SK-N-SH (cell line): Measurements from ENCODE around the gene CFAP251. TPM values are rescaled to one million over a fixed set of nuclear protein-coding genes. Genes with fewer than 3 reads are reported as not detected.

ENCODE experiments used
- CTCF ChIA-PET: fragments of 300-600, 350-600 bp; formaldehyde crosslinking; extraction: SDS; loops from one replicate; lab custom pipeline; 2021; lab: Yijun Ruan, JAX
- POLR2A ChIA-PET: fragments of 350-600 bp; sonication (Branson Sonifier 250); formaldehyde crosslinking; extraction: SDS; loops from one replicate; lab custom pipeline; 2020; ENCODE audit warnings: antibody characterized with exemption, inconsistent platforms; lab: Yijun Ruan, JAX
- DNase-seq: peaks from one replicate; pipeline ENCODE4 v3.0.0; 2012
- H2AFZ ChIP-seq: fragments of 200-600 bp; sonication (generic); 2 replicates; pipeline ENCODE4 v1.8.1; 2016; ENCODE audit warnings: antibody characterized with exemption, mild to moderate bottlenecking, low read depth
- H3F3A ChIP-seq: fragments of 200-600 bp; sonication (generic); replicated peaks from 2 replicates; pipeline ENCODE3; 2016; ENCODE audit warnings: antibody characterized with exemption, mild to moderate bottlenecking; ENCODE audit not compliant: insufficient read depth
- H3K27ac ChIP-seq, 2 experiments: fragments of 200-500 bp in 1 of 2; fragments of 200-600 bp in 1 of 2; sonication (Bioruptor generic) in 1 of 2; sonication (generic), shearing (Covaris generic) in 1 of 2; 2 replicates each; pipeline versions ENCODE4 v1.5.1 to v1.6.1; 2014 to 2016; ENCODE audit warnings: low read depth in 2 of 2, inconsistent platforms in 1 of 2, low read length in 1 of 2, mild to moderate bottlenecking in 1 of 2, mixed read lengths in 1 of 2
- H3K27me3 ChIP-seq: fragments of 200-600 bp; sonication (generic), shearing (Covaris generic); 2 replicates; pipeline ENCODE4 v1.6.1; 2016; ENCODE audit warnings: mixed run types; ENCODE audit not compliant: insufficient read depth
- H3K36me3 ChIP-seq, 2 experiments: fragments of 200-500 bp in 1 of 2; fragments of 200-600 bp in 1 of 2; sonication (Bioruptor generic) in 1 of 2; sonication (generic) in 1 of 2; replicated peaks in 1 of 2; 2 replicates each; pipeline versions ENCODE3 to v1.5.1; 2014 to 2016; ENCODE audit warnings: low read length in 1 of 2, mild to moderate bottlenecking in 1 of 2; ENCODE audit not compliant: insufficient read depth in 2 of 2, control insufficient read depth in 1 of 2
- H3K4me1 ChIP-seq, 2 experiments: fragments of 200-500 bp in 1 of 2; fragments of 200-600 bp in 1 of 2; sonication (Bioruptor generic) in 1 of 2; sonication (generic), shearing (Covaris generic) in 1 of 2; 2 replicates each; pipeline versions ENCODE4 v1.5.1 to v1.6.1; 2014 to 2016; ENCODE audit warnings: low read depth in 1 of 2, low read length in 1 of 2, mixed run types in 1 of 2; ENCODE audit not compliant: insufficient read depth in 2 of 2, control insufficient read depth in 1 of 2
- H3K4me2 ChIP-seq: fragments of 200-600 bp; sonication (generic), shearing (Covaris generic); 2 replicates; pipeline ENCODE4 v1.6.1; 2017; ENCODE audit warnings: mixed run types
- H3K4me3 ChIP-seq, 2 experiments: fragments of 200-500 bp in 1 of 2; fragments of 200-600 bp in 1 of 2; sonication (Bioruptor generic) in 1 of 2; sonication (generic), shearing (Covaris generic) in 1 of 2; 2 replicates each; pipeline versions ENCODE4 v1.5.1 to v1.8.1; 2014 to 2016; ENCODE audit warnings: low read depth in 2 of 2, inconsistent platforms in 1 of 2, low read length in 1 of 2, mild to moderate bottlenecking in 1 of 2, mixed read lengths in 1 of 2, moderate library complexity in 1 of 2
- H3K79me2 ChIP-seq: fragments of 200-600 bp; sonication (generic); 2 replicates; pipeline ENCODE4 v1.8.1; 2017; ENCODE audit warnings: mild to moderate bottlenecking; ENCODE audit not compliant: insufficient read depth
- H3K9ac ChIP-seq: fragments of 200-600 bp; sonication (generic); 2 replicates; pipeline ENCODE4 v1.6.1; 2017; ENCODE audit warnings: mixed run types
- H3K9me2 ChIP-seq: fragments of 200-600 bp; sonication (generic); 2 replicates; pipeline ENCODE4 v1.6.1; 2017; ENCODE audit warnings: mixed run types
- H3K9me3 ChIP-seq: fragments of 200-600 bp; sonication (generic); 2 replicates; pipeline ENCODE4 v1.6.1; 2017; ENCODE audit warnings: mixed run types, mild to moderate bottlenecking, moderate library complexity
- H4K20me1 ChIP-seq: fragments of 200-600 bp; sonication (generic); 2 replicates; pipeline ENCODE4 v1.6.1; 2017; ENCODE audit warnings: mild to moderate bottlenecking, mixed run types; ENCODE audit not compliant: insufficient read depth
- CHD2 ChIP-seq: fragments of 150-350 bp; IDR thresholded peaks from 2 replicates; pipeline ENCODE4 v1.6.1; 2018; ENCODE audit warnings: low read length; ENCODE audit not compliant: partially characterized antibody
- ELF1 ChIP-seq: IDR thresholded peaks from 2 replicates; pipeline ENCODE4 v1.4.0; 2012
- EP300 ChIP-seq, 2 experiments: IDR thresholded peaks; 2 replicates each; pipeline versions ENCODE4 v1.4.0 to v1.6.1; 2012; ENCODE audit warnings: borderline replicate concordance in 1 of 2, low read depth in 1 of 2, low read length in 1 of 2
- EZH2phosphoT487 ChIP-seq: fragments of 200-600 bp; sonication (generic); IDR thresholded peaks from 2 replicates; pipeline ENCODE4 v1.6.1; 2017; ENCODE audit warnings: low read depth, mixed run types, mild to moderate bottlenecking, antibody characterized with exemption, moderate library complexity, borderline replicate concordance
- FOSL2 ChIP-seq: IDR thresholded peaks from 2 replicates; pipeline ENCODE4 v1.4.0; 2012; ENCODE audit warnings: low read depth, mild to moderate bottlenecking, moderate library complexity, borderline replicate concordance
- FOXJ3 ChIP-seq: sonication (generic); formaldehyde crosslinking; IDR thresholded peaks from 2 replicates; pipeline ENCODE4 v1.5.1; 2020; ENCODE audit warnings: mild to moderate bottlenecking, missing genetic modification reagents
- FOXM1 ChIP-seq: IDR thresholded peaks from 2 replicates; pipeline ENCODE4 v1.4.0; 2012; ENCODE audit warnings: low read depth, mild to moderate bottlenecking
- GABPA ChIP-seq: IDR thresholded peaks from 2 replicates; pipeline ENCODE4 v1.4.0; 2012; ENCODE audit warnings: low read depth, mild to moderate bottlenecking
- GATA2 ChIP-seq: sonication (generic); formaldehyde crosslinking; IDR thresholded peaks from 2 replicates; pipeline ENCODE4 v1.5.0; 2020; ENCODE audit warnings: mild to moderate bottlenecking, missing genetic modification reagents
- JUND ChIP-seq: IDR thresholded peaks from 2 replicates; pipeline ENCODE4 v1.4.0; 2012
- MXI1 ChIP-seq: IDR thresholded peaks from 2 replicates; pipeline ENCODE4 v1.6.1; 2012; ENCODE audit warnings: mild to moderate bottlenecking, low read depth, low read length, improper control_type of control experiment
- NFIC ChIP-seq: IDR thresholded peaks from 2 replicates; pipeline ENCODE4 v1.4.0; 2012; ENCODE audit warnings: borderline replicate concordance
- NRF1 ChIP-seq: IDR thresholded peaks from 2 replicates; pipeline ENCODE4 v1.6.1; 2012; ENCODE audit warnings: low read depth, mild to moderate bottlenecking, low read length
- PBX3 ChIP-seq: IDR thresholded peaks from 2 replicates; pipeline ENCODE4; 2012
- POLR2AphosphoS5 ChIP-seq: IDR thresholded peaks from 2 replicates; pipeline ENCODE4 v1.6.1; 2012; ENCODE audit warnings: low read depth, low read length
- RAD21 ChIP-seq: IDR thresholded peaks from 2 replicates; pipeline ENCODE4 v1.6.1; 2012; ENCODE audit warnings: mild to moderate bottlenecking, low read length
- RCOR1 ChIP-seq: fragments of 150-350 bp; IDR thresholded peaks from 2 replicates; pipeline ENCODE4 v1.6.1; 2017; ENCODE audit warnings: antibody characterized with exemption, low read length
- RFX5 ChIP-seq: IDR thresholded peaks from 2 replicates; pipeline ENCODE4 v1.6.1; 2012; ENCODE audit warnings: mild to moderate bottlenecking, improper control_type of control experiment, low read length
- RXRA ChIP-seq: IDR thresholded peaks from 2 replicates; pipeline ENCODE4 v1.4.0; 2012; ENCODE audit warnings: low read depth, mild to moderate bottlenecking, borderline replicate concordance
- SIN3A ChIP-seq: IDR thresholded peaks from 2 replicates; pipeline ENCODE4 v1.6.1; 2012; ENCODE audit warnings: low read depth, mild to moderate bottlenecking, low read length, moderate library complexity, borderline replicate concordance
- TAF1 ChIP-seq: IDR thresholded peaks from 2 replicates; pipeline ENCODE4 v1.6.1; 2012; ENCODE audit warnings: low read depth, mild to moderate bottlenecking, low read length, moderate library complexity, borderline replicate concordance
- TCF12 ChIP-seq: IDR thresholded peaks from 2 replicates; pipeline ENCODE4 v1.4.0; 2012
- TEAD4 ChIP-seq: IDR thresholded peaks from 2 replicates; pipeline ENCODE4 v1.4.0; 2012; ENCODE audit warnings: mild to moderate bottlenecking, borderline replicate concordance; ENCODE audit not compliant: insufficient read depth
- USF1 ChIP-seq: IDR thresholded peaks from 2 replicates; pipeline ENCODE4 v1.4.0; 2012; ENCODE audit warnings: low read depth, borderline replicate concordance
- YY1 ChIP-seq: IDR thresholded peaks from 2 replicates; pipeline ENCODE4 v1.4.0; 2012; ENCODE audit warnings: low read depth, mild to moderate bottlenecking
- WGBS: methylation state at CpG from one replicate; pipeline ENCODE4 v1.1.6; 2017; ENCODE audit warnings: low lambda C conversion rate; 5-methylcytosine and 5-hydroxymethylcytosine counted together
- polyA plus RNA-seq, 3 experiments: library from polyadenylated mRNA; depleted of rRNA; stranded (reverse); fragments of >200 nt; gene quantifications; 2 replicates each; pipeline ENCODE4 v1.2.3, GENCODE V29; 2012
- TF ChIP-seq, protein P1 (sequence below): fragments of 200-600 bp; sonication (generic); IDR thresholded peaks from 2 replicates; pipeline ENCODE4 v1.6.1; 2017; ENCODE audit warnings: antibody characterized with exemption, mild to moderate bottlenecking, moderate library complexity
- TF ChIP-seq, protein P2 (sequence below): fragments of 150-350 bp; IDR thresholded peaks from 2 replicates; pipeline ENCODE4 v1.6.1; 2016; ENCODE audit warnings: mild to moderate bottlenecking, low read depth, low read length
- TF ChIP-seq, protein P3 (sequence below): IDR thresholded peaks from 2 replicates; pipeline ENCODE4 v1.4.0; 2012; ENCODE audit warnings: low read depth

The CFAP251 gene
- polyA plus RNA-seq, 1 of the 3 experiments (the other 2 are of a cell fraction): 5.7 TPM

- peak; percentile 86 for DNase-seq
- no peaks in the 10 kb centered on the region for H4K20me1 ChIP-seq
- H3K4me2 ChIP-seq: peak overlapping the region; percentile 66
- H2AFZ ChIP-seq: peak overlapping the region; percentile 87
- no peak overlapping the region; a peak in 1 of 4 replicates for H3K4me3 ChIP-seq
- ChIA-PET CTCF (interaction anchor here (0.6 to 3.9 kb wide), 8 partner anchors 10 to 79 kb away, joined by 3 to 25 read pairs (median 4); partner anchors contain the start of gene RHOF), POLR2A (interaction anchor here (0.5 to 2.0 kb wide), 12 partner anchors 11 to 1670 kb away, joined by 3 to 13 read pairs (median 4); partner anchors contain the start of genes DIABLO, PSMD9 and RHOF)
- peak; percentile 85 for TF ChIP-seq TCF12
- no peak for TF ChIP-seq GABPA
- TF ChIP-seq FOXM1: no peak
- TF ChIP-seq RAD21: no peak; the same call in 1 of the 2 replicates
- peak; percentile 52; the same call in 1 of the 2 replicates for TF ChIP-seq PBX3
- peak; percentile 71; the same call in 1 of the 2 replicates for TF ChIP-seq FOXJ3 (CRISPR knock-in tag)
- TF ChIP-seq, protein P1, sequence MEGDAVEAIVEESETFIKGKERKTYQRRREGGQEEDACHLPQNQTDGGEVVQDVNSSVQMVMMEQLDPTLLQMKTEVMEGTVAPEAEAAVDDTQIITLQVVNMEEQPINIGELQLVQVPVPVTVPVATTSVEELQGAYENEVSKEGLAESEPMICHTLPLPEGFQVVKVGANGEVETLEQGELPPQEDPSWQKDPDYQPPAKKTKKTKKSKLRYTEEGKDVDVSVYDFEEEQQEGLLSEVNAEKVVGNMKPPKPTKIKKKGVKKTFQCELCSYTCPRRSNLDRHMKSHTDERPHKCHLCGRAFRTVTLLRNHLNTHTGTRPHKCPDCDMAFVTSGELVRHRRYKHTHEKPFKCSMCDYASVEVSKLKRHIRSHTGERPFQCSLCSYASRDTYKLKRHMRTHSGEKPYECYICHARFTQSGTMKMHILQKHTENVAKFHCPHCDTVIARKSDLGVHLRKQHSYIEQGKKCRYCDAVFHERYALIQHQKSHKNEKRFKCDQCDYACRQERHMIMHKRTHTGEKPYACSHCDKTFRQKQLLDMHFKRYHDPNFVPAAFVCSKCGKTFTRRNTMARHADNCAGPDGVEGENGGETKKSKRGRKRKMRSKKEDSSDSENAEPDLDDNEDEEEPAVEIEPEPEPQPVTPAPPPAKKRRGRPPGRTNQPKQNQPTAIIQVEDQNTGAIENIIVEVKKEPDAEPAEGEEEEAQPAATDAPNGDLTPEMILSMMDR: no peak
- TF ChIP-seq, protein P2, sequence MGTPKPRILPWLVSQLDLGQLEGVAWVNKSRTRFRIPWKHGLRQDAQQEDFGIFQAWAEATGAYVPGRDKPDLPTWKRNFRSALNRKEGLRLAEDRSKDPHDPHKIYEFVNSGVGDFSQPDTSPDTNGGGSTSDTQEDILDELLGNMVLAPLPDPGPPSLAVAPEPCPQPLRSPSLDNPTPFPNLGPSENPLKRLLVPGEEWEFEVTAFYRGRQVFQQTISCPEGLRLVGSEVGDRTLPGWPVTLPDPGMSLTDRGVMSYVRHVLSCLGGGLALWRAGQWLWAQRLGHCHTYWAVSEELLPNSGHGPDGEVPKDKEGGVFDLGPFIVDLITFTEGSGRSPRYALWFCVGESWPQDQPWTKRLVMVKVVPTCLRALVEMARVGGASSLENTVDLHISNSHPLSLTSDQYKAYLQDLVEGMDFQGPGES: no peak
- TF ChIP-seq TAF1: peak; percentile 55; the same call in 1 of the 2 replicates
- TF ChIP-seq RXRA: no peak
- TF ChIP-seq EZH2phosphoT487: no peak
- TF ChIP-seq TEAD4: no peak
- peak; percentile 27 for TF ChIP-seq RFX5
- peak; percentile 94 for TF ChIP-seq NFIC
- no peak for TF ChIP-seq CHD2
- TF ChIP-seq NRF1: no peak
- no peak for TF ChIP-seq ELF1
- no peak for TF ChIP-seq YY1
- peak; percentile 13 to 19; a peak in 2 of 4 replicates for TF ChIP-seq EP300 (IDR thresholded peaks at IDR 0.05; ENCODE audit: borderline replicate concordance in 1 of 2, low read depth in 1 of 2, low read length in 1 of 2)
- TF ChIP-seq FOSL2: peak; percentile 62; the same call in 1 of the 2 replicates
- peak; percentile 77 for TF ChIP-seq MXI1
- no peak for TF ChIP-seq GATA2 (CRISPR knock-in tag)
- TF ChIP-seq SIN3A: peak; percentile 68; the same call in 1 of the 2 replicates
- TF ChIP-seq USF1: peak; percentile 56; the same call in 1 of the 2 replicates
- peak; percentile 48; the same call in 1 of the 2 replicates for TF ChIP-seq JUND
- no peak; the same call in 1 of the 2 replicates for TF ChIP-seq RCOR1
- peak; percentile 71 for TF ChIP-seq POLR2AphosphoS5
- TF ChIP-seq, protein P3, sequence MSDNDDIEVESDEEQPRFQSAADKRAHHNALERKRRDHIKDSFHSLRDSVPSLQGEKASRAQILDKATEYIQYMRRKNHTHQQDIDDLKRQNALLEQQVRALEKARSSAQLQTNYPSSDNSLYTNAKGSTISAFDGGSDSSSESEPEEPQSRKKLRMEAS: peak; percentile 74
- peak overlapping the region; percentile 85 to 90 for H3K27ac ChIP-seq
- H3K79me2 ChIP-seq: no peaks in the 10 kb centered on the region
- H3K9ac ChIP-seq: peak overlapping the region; percentile 22; the same call in 1 of the 2 replicates
- no peaks in the 10 kb centered on the region for H3K27me3 ChIP-seq
- H3K36me3 ChIP-seq: no peaks in the 10 kb centered on the region
- H3F3A ChIP-seq: peaks cover 21% of the 10 kb centered on the region
- H3K9me2 ChIP-seq: no peaks in the 10 kb centered on the region
- WGBS: 5% methylated on average over 5 of the region's 5 CpGs
- H3K9me3 ChIP-seq: no peaks in the 10 kb centered on the region
- peaks cover 10 to 13% of the 10 kb centered on the region in 2 experiments; a peak in 3 of 4 replicates for H3K4me1 ChIP-seq
Measured at GRCh38 chr12:121872546-121873215, 45.7 kb upstream of the CFAP251 start.
